SK-N-SH (cell line): Measurements from ENCODE around the gene DTNA.

ENCODE experiments used
- CHD2 ChIP-seq: fragments of 150-350 bp; IDR thresholded peaks from 2 replicates; pipeline ENCODE4 v1.6.1; 2018; ENCODE audit warnings: low read length; ENCODE audit not compliant: partially characterized antibody
- CTCF ChIP-seq: fragments of 200-600 bp; sonication (generic); IDR thresholded peaks from 2 replicates; pipeline ENCODE4 v1.6.1; 2017; ENCODE audit warnings: antibody characterized with exemption, mild to moderate bottlenecking, moderate library complexity
- EP300 ChIP-seq, 2 experiments: IDR thresholded peaks; 2 replicates each; pipeline versions ENCODE4 v1.4.0 to v1.6.1; 2012; ENCODE audit warnings: borderline replicate concordance in 1 of 2, low read depth in 1 of 2, low read length in 1 of 2
- GABPA ChIP-seq: IDR thresholded peaks from 2 replicates; pipeline ENCODE4 v1.4.0; 2012; ENCODE audit warnings: low read depth, mild to moderate bottlenecking
- GATA2 ChIP-seq: sonication (generic); formaldehyde crosslinking; IDR thresholded peaks from 2 replicates; pipeline ENCODE4 v1.5.0; 2020; ENCODE audit warnings: mild to moderate bottlenecking, missing genetic modification reagents
- IRF3 ChIP-seq: fragments of 150-350 bp; IDR thresholded peaks from 2 replicates; pipeline ENCODE4 v1.6.1; 2016; ENCODE audit warnings: mild to moderate bottlenecking, low read depth, low read length
- MAX ChIP-seq: IDR thresholded peaks from 2 replicates; pipeline ENCODE4 v1.4.0; 2012; ENCODE audit warnings: low read depth
- REST ChIP-seq: IDR thresholded peaks from 2 replicates; pipeline ENCODE4 v1.6.1; 2012; ENCODE audit warnings: mild to moderate bottlenecking, low read depth, low read length, moderate library complexity
- TAF1 ChIP-seq: IDR thresholded peaks from 2 replicates; pipeline ENCODE4 v1.6.1; 2012; ENCODE audit warnings: low read depth, mild to moderate bottlenecking, low read length, moderate library complexity, borderline replicate concordance
- USF1 ChIP-seq: IDR thresholded peaks from 2 replicates; pipeline ENCODE4 v1.4.0; 2012; ENCODE audit warnings: low read depth, borderline replicate concordance
- USF2 ChIP-seq: fragments of 150-350 bp; IDR thresholded peaks from 2 replicates; pipeline ENCODE4 v1.6.1; 2017; ENCODE audit warnings: antibody characterized with exemption, low read length, low read depth, borderline replicate concordance
- YY1 ChIP-seq: IDR thresholded peaks from 2 replicates; pipeline ENCODE4 v1.4.0; 2012; ENCODE audit warnings: low read depth, mild to moderate bottlenecking
- ZBTB33 ChIP-seq: IDR thresholded peaks from 2 replicates; pipeline ENCODE4 v1.4.0; 2012; ENCODE audit warnings: low read depth, borderline replicate concordance

GRCh38 chr18:34704823-34705222 lies 5.3 kb upstream of the DTNA start:
- no peak for TF ChIP-seq CTCF
- TF ChIP-seq TAF1: no peak
- no peak for TF ChIP-seq USF1
- TF ChIP-seq MAX: no peak
- no peak for TF ChIP-seq GATA2 (CRISPR knock-in tag)
- no peak for TF ChIP-seq ZBTB33
- TF ChIP-seq EP300 (IDR thresholded peaks at IDR 0.05; ENCODE audit: borderline replicate concordance in 1 of 2, low read depth in 1 of 2, low read length in 1 of 2): no peak
- TF ChIP-seq USF2: no peak
- TF ChIP-seq REST: no peak
- no peak for TF ChIP-seq GABPA
- no peak for TF ChIP-seq CHD2
- no peak for TF ChIP-seq IRF3
- no peak for TF ChIP-seq YY1
